Measurements from ENCODE around the gene E2F4. TPM values are rescaled to one million over a fixed set of nuclear protein-coding genes. Genes with fewer than 3 reads are reported as not detected.

Gene E2F4
- total RNA-seq, 1 experiment from 2014 or later, result 96.0 TPM

GRCh38 chr16:67163164-67163998 lies 28.6 kb upstream of the E2F4 start:
- Histone ChIP-seq H3K4me3 (ENCODE audit: low read depth, low read length, poor library complexity, severe bottlenecking) (no peak overlapping the region), H3K4me1 (ENCODE audit: insufficient read depth, low read length, poor library complexity, severe bottlenecking) (peaks cover 4% of the 10 kb centered on the region), H3K36me3 (ENCODE audit: insufficient read depth, low read length, poor library complexity, severe bottlenecking) (no peaks in the 10 kb centered on the region), H3K27ac (ENCODE audit: low read depth, low read length, poor library complexity, severe bottlenecking) (no peak overlapping the region), H3K9me3 (ENCODE audit: low read depth, low read length, poor library complexity, severe bottlenecking) (no peaks in the 10 kb centered on the region), H3K27me3 (replicated peaks; ENCODE audit: insufficient read depth, low read depth, low read length, poor library complexity) (no peaks in the 10 kb centered on the region)
- TF ChIP-seq CTCF (conservative IDR thresholded peaks at IDR 0.05; ENCODE audit: low read depth, low read length) (no peak), EZH2 (IDR thresholded peaks at IDR 0.05; ENCODE audit: borderline replicate concordance, low read depth, low read length, poor library complexity, severe bottlenecking) (no peak)
- BruUV-seq (replicated peaks), result no TSS peak
- CTCF ChIA-PET, result no interaction called here
- POLR2A ChIA-PET (ENCODE audit: low non-redundant PET), result no interaction called here
- intact Hi-C loops (cut with micrococcal nuclease; ENCODE audit: unreplicated experiment), result no loop called here
- no peak for DNase-seq (ENCODE audit: low spot score)

GRCh38 chr16:67163999-67164558 lies 27.9 kb upstream of the E2F4 start:
- no peak for DNase-seq (ENCODE audit: low spot score)
- H3K27me3 ChIP-seq (replicated peaks; ENCODE audit: insufficient read depth, low read depth, low read length, poor library complexity), result no peaks in the 10 kb centered on the region
- POLR2A ChIA-PET (ENCODE audit: low non-redundant PET), result no interaction called here
- no peaks in the 10 kb centered on the region for H3K9me3 ChIP-seq (ENCODE audit: low read depth, low read length, poor library complexity, severe bottlenecking)
- intact Hi-C loops (cut with micrococcal nuclease; ENCODE audit: unreplicated experiment), result no loop called here
- no peak overlapping the region for H3K27ac ChIP-seq (ENCODE audit: low read depth, low read length, poor library complexity, severe bottlenecking)
- H3K36me3 ChIP-seq (ENCODE audit: insufficient read depth, low read length, poor library complexity, severe bottlenecking), result no peaks in the 10 kb centered on the region
- no TSS peak for BruUV-seq (replicated peaks)
- H3K4me1 ChIP-seq (ENCODE audit: insufficient read depth, low read length, poor library complexity, severe bottlenecking), result no peaks in the 10 kb centered on the region
- TF ChIP-seq CTCF (conservative IDR thresholded peaks at IDR 0.05; ENCODE audit: low read depth, low read length), result no peak
- no peak for TF ChIP-seq EZH2 (IDR thresholded peaks at IDR 0.05; ENCODE audit: borderline replicate concordance, low read depth, low read length, poor library complexity, severe bottlenecking)
- no peak overlapping the region for H3K4me3 ChIP-seq (ENCODE audit: low read depth, low read length, poor library complexity, severe bottlenecking)
- CTCF ChIA-PET, result no interaction called here

GRCh38 chr16:67164599-67165061 lies 27.3 kb upstream of the E2F4 start, which contains the start of gene HSF4:
Gene HSF4 (plus strand): TSS chr16:67164745. CDS start chr16:67164812, 67 bp downstream.
- Histone ChIP-seq H3K27me3 (replicated peaks; ENCODE audit: insufficient read depth, low read depth, low read length, poor library complexity) (no peaks in the 10 kb centered on the region), H3K9me3 (ENCODE audit: low read depth, low read length, poor library complexity, severe bottlenecking) (no peaks in the 10 kb centered on the region), H3K4me1 (ENCODE audit: insufficient read depth, low read length, poor library complexity, severe bottlenecking) (peaks cover 2% of the 10 kb centered on the region), H3K36me3 (ENCODE audit: insufficient read depth, low read length, poor library complexity, severe bottlenecking) (no peaks in the 10 kb centered on the region), H3K4me3 (ENCODE audit: low read depth, low read length, poor library complexity, severe bottlenecking) (no peak within 1 kb of the TSS), H3K27ac (ENCODE audit: low read depth, low read length, poor library complexity, severe bottlenecking) (no peak within 1 kb of the TSS)
- BruUV-seq (replicated peaks), result no TSS peak
- ChIA-PET CTCF (no interaction called here), POLR2A (ENCODE audit: low non-redundant PET) (no interaction called here)
- no peak for DNase-seq (ENCODE audit: low spot score)
- TF ChIP-seq EZH2 (IDR thresholded peaks at IDR 0.05; ENCODE audit: borderline replicate concordance, low read depth, low read length, poor library complexity, severe bottlenecking) (no peak), CTCF (conservative IDR thresholded peaks at IDR 0.05; ENCODE audit: low read depth, low read length) (no peak)
- intact Hi-C loops (cut with micrococcal nuclease; ENCODE audit: unreplicated experiment), result no loop called here

Measured in A673 (cell line).